Endothelial cell of hepatic sinusoid (primary cell): ENCODE data around the gene SPIN3.
"Not testable (repeated sequence)": the region's sequence is repeated elsewhere in the genome, so short reads cannot be mapped to it uniquely, and the experiment has no call there.

Source experiments
- in situ Hi-C: cut with HindIII; loops from 2 replicates; pipeline ENCODE4 v1.10.0; 2017; ENCODE audit warnings: low sequenced_read_pairs

SPIN3 gene

DNA sequence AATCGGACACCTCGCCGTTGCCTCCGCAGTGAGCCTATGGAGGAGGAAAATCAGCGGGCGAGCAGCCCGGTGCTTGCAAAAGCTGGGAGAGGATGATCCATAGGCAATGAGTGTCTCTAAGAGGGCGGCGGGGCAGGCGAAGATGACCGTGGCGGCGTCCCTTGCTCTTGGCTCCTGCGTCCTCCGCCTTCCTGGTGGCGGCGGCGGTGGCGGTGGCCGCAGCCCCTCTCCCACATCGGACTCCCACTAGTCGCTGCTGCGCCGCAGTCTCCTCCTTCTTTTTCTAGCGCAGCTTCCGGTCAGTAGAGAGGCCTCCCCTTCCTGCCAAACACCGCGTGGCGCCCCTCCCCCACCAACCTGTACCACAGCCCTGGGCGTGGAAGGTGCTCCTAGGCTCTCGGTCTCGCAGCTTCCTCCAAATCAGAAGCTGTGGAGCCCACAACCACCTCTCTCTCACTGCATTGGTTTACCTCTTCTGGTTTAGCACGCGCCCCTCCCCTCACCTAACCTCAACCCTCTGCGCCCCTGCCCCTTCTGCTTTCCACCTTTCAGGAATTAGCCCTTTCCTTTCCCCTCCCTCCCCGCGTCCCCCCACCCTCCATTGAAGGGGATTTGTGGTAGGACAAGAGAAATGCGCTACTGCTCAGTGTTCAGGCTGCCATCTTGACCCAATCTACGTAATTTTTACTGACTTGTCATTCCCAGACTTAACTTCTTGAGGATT, at the start of gene SPIN3:
SPIN3 (minus strand) TSS at position 271 of the 724 bp plus-strand sequence. CDS start 594 bp downstream, outside the sequence.
- in situ Hi-C loops = loop anchor here (25.0 kb wide), 1 partner anchor 208 kb away; no protein-coding TSS in a partner anchor

DNA sequence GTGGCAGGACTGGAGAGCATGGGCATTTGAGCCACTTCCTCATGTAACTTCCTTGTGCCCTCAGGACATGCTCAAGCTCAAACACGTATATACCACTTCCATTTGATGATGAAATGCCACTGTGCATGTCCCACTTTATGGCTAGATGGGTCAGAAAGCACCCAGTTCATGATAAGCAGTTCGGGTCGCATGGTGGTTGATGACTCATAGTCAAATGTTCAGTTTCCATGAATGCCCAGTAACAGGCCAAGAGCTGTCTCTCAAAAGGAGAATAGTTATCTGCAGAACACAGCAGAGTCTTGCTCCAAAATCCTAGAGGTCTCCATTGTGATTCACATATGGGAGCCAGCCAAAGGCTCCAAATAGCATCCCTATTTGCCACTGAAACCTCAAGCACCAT, 48.9 kb upstream of the SPIN3 start:
- in situ Hi-C loops = no loop called here

DNA sequence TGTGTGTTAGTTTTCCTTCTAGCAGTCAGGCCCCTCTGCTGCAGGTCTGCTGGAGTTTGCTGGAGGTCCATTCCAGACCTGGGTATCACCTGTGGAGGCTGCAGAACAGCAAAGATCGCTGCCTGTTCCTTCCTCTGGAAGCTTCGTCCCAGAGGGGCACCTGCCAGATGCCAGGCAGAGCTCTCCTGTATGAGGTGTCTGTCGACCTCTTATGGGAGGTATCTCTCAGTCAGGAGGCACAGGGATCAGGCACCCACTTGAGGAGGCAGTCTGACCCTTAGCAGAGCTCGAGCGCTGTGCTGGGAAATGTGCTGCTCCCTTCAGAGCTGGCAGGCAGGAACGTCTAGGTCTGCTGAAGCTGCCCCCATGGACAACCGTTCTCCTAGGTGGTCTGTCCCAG, 41.9 kb upstream of the SPIN3 start:
- in situ Hi-C loops = not testable (repeated sequence)

GRCh38 chrX:56994375-56995270, 718 bp downstream of the SPIN3 start:
- in situ Hi-C loops = loop anchor here (25.0 kb wide), 1 partner anchor 207 kb away; no protein-coding TSS in a partner anchor

DNA sequence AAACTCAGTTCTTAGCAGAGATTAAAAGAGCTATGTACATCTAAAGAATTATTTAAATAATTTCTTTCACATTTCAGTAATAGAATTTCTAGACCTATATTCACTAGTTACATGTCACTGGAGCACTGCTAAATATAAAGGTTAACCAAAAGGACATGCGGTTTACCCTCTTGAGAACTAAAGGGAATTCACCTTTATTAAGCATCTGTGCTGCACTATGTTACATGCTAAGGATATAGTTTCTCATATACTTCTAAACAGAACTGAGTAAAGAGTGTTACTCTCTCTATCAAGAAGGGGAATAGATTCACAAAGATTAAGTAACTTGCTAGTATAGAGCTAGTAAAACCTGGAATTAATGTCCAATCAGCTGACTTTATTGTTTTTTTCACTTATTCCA, 7.6 kb downstream of the SPIN3 start:
- in situ Hi-C loops = loop anchor here (25.0 kb wide), 1 partner anchor 200 kb away; no protein-coding TSS in a partner anchor

DNA sequence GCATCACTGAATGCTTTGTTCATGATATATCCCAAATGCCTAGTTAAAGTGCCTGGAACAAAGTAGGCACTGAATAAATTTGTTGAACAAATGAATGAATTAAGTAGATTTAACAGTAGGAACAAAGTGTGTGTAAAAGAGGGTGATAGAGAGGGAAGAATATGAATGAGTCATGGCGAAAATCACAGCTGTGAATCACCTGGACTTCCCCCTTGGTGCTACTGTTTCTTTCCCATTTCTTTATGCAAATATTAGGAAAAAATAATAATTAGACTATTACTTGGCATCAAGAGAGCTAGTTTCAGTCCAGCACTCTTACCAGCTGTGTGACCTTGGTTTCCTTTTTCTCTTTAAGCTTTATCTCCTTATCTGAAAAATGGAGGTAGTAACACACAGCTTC, 9.2 kb downstream of the SPIN3 start:
- in situ Hi-C loops = loop anchor here (25.0 kb wide), 1 partner anchor 199 kb away; no protein-coding TSS in a partner anchor

DNA sequence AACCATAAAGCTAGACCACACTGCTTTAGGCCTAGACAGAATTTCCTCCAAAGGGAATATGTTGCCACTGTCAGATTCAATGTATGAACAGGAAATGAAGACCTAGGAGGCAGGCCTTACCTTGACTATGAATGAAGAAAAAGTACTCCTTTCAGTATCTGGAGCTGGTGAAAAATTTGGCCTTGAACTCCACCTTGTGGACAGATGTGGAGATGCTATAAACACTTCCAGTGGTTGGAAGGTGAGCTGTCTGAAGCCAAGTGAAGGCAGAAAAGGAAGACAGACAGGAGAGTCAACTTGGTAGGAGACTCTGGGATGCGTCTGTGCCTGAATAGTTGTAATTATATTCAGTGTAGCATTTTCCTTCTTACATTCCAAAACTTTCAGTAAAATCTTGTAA, 17.2 kb downstream of the SPIN3 start:
- in situ Hi-C loops = loop anchor here (25.0 kb wide), 1 partner anchor 191 kb away; no protein-coding TSS in a partner anchor

DNA sequence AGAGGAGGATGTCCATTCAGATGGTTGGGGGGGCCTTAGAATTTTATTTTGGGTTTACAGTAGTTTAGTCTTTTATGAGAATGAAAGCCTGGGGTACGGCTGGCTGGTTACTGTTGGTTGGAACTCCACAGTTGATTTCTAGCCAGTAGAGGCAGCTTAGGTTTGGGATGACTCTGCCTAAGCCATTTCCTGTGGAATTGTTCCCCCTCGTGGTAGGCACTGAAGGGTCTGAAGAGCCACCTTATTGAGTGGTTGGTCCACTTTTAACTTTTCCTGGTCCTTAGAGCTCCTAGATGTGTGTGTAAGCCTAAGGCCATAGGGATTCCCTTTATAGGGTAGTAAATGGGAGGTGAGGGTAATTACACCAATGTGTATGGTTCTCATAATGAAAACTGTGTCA, 19.7 kb downstream of the SPIN3 start:
- in situ Hi-C loops = loop anchor here (25.0 kb wide), 1 partner anchor 188 kb away; no protein-coding TSS in a partner anchor

- in situ Hi-C loops = no loop called here
These were observed 20.9 kb downstream of the SPIN3 start for GRCh38 chrX:56974408-56974807.

DNA sequence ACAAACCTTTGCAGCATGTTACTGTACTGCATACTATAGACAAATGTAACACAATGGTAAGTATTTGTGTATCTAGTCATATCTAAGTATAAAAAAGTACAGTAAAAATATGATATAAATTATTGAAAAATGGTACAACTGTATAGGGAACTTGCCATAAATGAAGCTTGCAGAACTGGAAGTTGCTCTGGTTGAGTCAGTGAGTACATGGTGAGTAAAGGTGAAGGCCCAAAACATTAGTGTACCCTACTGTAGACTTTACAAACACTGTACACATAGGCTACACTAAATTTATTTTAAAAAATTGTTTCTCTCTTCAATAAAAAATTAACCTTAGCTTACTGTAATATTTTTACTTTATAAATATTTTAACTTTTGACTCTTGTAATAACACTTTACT, 25.8 kb downstream of the SPIN3 start:
- in situ Hi-C loops = no loop called here

DNA sequence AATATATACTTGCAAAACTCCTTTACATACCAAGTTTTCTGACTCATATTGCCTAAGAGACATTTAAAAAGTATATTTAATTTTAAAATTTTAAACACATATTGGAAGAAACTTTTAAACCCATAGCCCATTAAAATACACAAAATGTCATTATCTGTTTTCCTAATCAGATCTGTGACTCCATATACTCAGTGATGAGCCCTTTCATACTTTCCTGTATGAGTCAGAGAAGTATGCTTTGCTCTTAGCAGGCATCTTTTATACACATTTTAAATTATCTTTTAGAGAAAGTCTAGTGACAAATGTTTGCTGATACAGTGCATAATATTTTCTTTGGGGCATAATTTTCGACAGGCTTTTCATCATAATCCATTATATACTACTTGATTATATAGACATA, 26.4 kb downstream of the SPIN3 start:
- in situ Hi-C loops = no loop called here

GRCh38 chrX:56963377-56963776, 32.0 kb downstream of the SPIN3 start:
- in situ Hi-C loops = no loop called here

DNA sequence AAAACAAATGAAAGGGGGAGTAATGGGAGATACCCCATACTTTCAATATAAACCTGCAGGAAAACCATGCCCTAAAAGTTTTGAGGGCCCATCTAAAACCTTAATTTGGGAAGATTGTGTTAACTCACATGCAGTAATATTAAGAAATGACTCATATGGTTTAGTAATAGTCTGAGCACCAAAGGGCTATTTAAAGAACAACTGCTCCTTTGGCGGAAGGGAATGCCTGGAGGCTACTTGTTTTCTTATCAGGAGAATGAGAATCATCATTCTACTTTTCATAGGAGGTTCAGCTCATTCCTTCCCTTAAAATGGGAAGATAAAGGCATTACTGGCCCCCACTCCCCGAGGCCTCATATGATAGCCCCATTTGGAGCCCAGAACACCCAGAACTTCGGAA, 47.6 kb downstream of the SPIN3 start:
- in situ Hi-C loops = no loop called here

DNA sequence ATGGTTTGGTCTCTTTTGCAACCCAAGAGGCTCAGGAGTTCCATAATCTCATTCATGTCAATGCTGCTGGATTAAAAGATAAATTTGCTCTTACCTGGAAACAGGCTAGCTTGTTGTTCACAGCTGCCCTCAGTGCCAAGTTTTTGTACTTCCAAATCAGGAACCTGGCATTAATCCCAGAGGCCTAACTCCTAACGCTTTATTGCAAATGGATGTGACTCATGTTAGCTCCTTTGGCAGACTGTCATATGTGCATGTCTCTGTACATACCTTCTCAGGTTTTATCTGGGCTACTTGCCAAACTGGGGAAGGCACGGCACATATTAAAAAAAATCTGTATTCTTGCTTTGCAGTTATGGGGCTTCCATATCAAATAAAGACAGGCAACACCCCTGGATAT, 49.1 kb downstream of the SPIN3 start:
- in situ Hi-C loops = not testable (repeated sequence)

- in situ Hi-C loops = not testable (repeated sequence)
These were observed 50.1 kb downstream of the SPIN3 start for GRCh38 chrX:56945226-56945625.

GRCh38 chrX:56943264-56943663, 52.1 kb downstream of the SPIN3 start:
- in situ Hi-C loops = no loop called here
